ENCODE measurements around the gene ARHGEF19. TPM values are rescaled to one million over a fixed set of nuclear protein-coding genes. Genes with fewer than 3 reads are reported as not detected.

ARHGEF19 gene
- total and polyA plus RNA-seq, 10 of the 15 experiments (the other 5 are each of a cell fraction or from before 2014, with no cell fraction given): 0.15 to 2.9 (median 0.67) TPM; not detected in 1

- H3K9ac ChIP-seq (ENCODE audit: control insufficient read depth, insufficient read depth, low read length): no peak overlapping the region
- H3K4me1 ChIP-seq (ENCODE audit: control insufficient read depth, insufficient read depth, low read length): peaks cover 7% of the 10 kb centered on the region
- no TSS peak for BruUV-seq (replicated peaks)
- ChIA-PET POLR2A (no interaction called here), RAD21 (ENCODE audit: unreplicated experiment) (no interaction called here), SMC1A (ENCODE audit: uncharacterized antibody, unreplicated experiment) (no interaction called here), CTCF (interaction anchor here (0.6 to 1.0 kb wide), 2 partner anchors 14 to 156 kb away, joined by 3 to 4 read pairs; no protein-coding TSS in a partner anchor)
- in situ Hi-C loops (cut with MboI) (no loop called here), intact Hi-C loops (cut with micrococcal nuclease; ENCODE audit: unreplicated experiment) (no loop called here)
- WGBS (ENCODE audit: insufficient coverage, insufficient replicate concordance, low lambda C conversion rate, missing lambda C conversion rate): 88% methylated on average over 32 of the region's 35 CpGs
- TF ChIP-seq PBX3 (IDR thresholded peaks at IDR 0.05; ENCODE audit: insufficient replicate concordance, low read depth, low read length): no peak
- TF ChIP-seq MEF2A (IDR thresholded peaks at IDR 0.05; ENCODE audit: insufficient read depth, low read depth, low read length): no peak
- no peak for TF ChIP-seq HDAC6 (IDR thresholded peaks at IDR 0.05; ENCODE audit: unreplicated experiment)
- no peak for TF ChIP-seq REST (IDR thresholded peaks at IDR 0.05; ENCODE audit: low read depth, low read length)
- no peak for TF ChIP-seq KDM1A (IDR thresholded peaks at IDR 0.05; ENCODE audit: borderline replicate concordance)
- no peak for TF ChIP-seq KAT2A (conservative IDR thresholded peaks at IDR 0.05; ENCODE audit: control insufficient read depth, low read depth, low read length)
- TF ChIP-seq CEBPB (IDR thresholded peaks at IDR 0.05; ENCODE audit: borderline replicate concordance in 1 of 2, low read depth in 2 of 2, low read length in 2 of 2): no peak
- no peak overlapping the region for H3K4me2 ChIP-seq (ENCODE audit: control insufficient read depth, insufficient read depth)
- peaks cover 2 to 7% of the 10 kb centered on the region in 2 experiments; a peak in 3 of 4 replicates for H3K27me3 ChIP-seq (replicated peaks in 1 of 2; ENCODE audit: control insufficient read depth in 2 of 2, insufficient read depth in 2 of 2, low read length in 1 of 2)
- FAIRE-seq (no peak), ATAC-seq (no peak), DNase-seq (ENCODE audit: low read depth, low spot score) (no peak)
- no peak overlapping the region for H3K27ac ChIP-seq (ENCODE audit: control insufficient read depth, insufficient read depth)
- H3K79me2 ChIP-seq (ENCODE audit: control insufficient read depth, insufficient read depth, low read length): no peaks in the 10 kb centered on the region
- no peaks in the 10 kb centered on the region for H3K36me3 ChIP-seq (ENCODE audit: control insufficient read depth in 2 of 2, insufficient read depth in 2 of 2, low read length in 1 of 2)
- H4K20me1 ChIP-seq (ENCODE audit: control insufficient read depth, insufficient read depth): no peaks in the 10 kb centered on the region
- H3K9me3 ChIP-seq (replicated peaks; ENCODE audit: control insufficient read depth, insufficient read depth, low read length): no peaks in the 10 kb centered on the region
- no peak overlapping the region for H2AFZ ChIP-seq (ENCODE audit: control insufficient read depth, low read depth, low read length)
- no peak overlapping the region for H3K4me3 ChIP-seq
These were observed 19.2 kb upstream of the ARHGEF19 start for GRCh38 chr1:16231331-16232315.

Data from GM12878 (cell line).